Stimulated activated naive CD8-positive, alpha-beta T cell treated with anti-CD3 and anti-CD28 coated beads, Interleukin-15, amount 100 ng/mL, for 72 hours (primary cell): Measurements from ENCODE around the gene LDLRAD4.

Source experiments
- ATAC-seq: fragments of 150-1000 bp; cut with Tn5 transposase; 2 replicates; pipeline ENCODE4 v1.10.0; 2021; ENCODE audit warnings: mild to moderate bottlenecking, moderate library complexity
- DNase-seq, 2 donors: peaks; one replicate each; pipeline ENCODE4 v3.0.0; 2021 to 2022
- H3K27ac Mint-ChIP-seq, 2 donors: one replicate each; pipeline ENCODE4 v1.8.0; 2022; ENCODE audit warnings: mild to moderate bottlenecking in 2 of 2, mixed read lengths in 2 of 2, moderate library complexity in 2 of 2
- H3K27me3 Mint-ChIP-seq: one replicate; pipeline ENCODE4 v1.8.0; 2022; ENCODE audit warnings: mixed read lengths
- H3K4me1 Mint-ChIP-seq: one replicate; pipeline ENCODE4 v1.8.0; 2022; ENCODE audit warnings: mild to moderate bottlenecking, mixed read lengths
- H3K4me3 Mint-ChIP-seq, 2 donors: one replicate each; pipeline ENCODE4 v1.8.0; 2022; ENCODE audit warnings: mild to moderate bottlenecking in 2 of 2, mixed read lengths in 2 of 2, moderate library complexity in 1 of 2
- H3K9me3 Mint-ChIP-seq, 2 donors: one replicate each; pipeline ENCODE4 v1.8.0; 2022; ENCODE audit warnings: mixed read lengths in 2 of 2

The LDLRAD4 gene

GRCh38 chr18:13353084-13353823, 134.7 kb downstream of the LDLRAD4 start:
- H3K27me3 Mint-ChIP-seq: no peaks in the 10 kb centered on the region
- peak overlapping the region in 1 of 2 donors; percentile 62 for H3K4me3 Mint-ChIP-seq
- DNase-seq (no peak), ATAC-seq (peak; percentile 45)
- peaks cover 11 to 23% of the 10 kb centered on the region in 2 donors for H3K9me3 Mint-ChIP-seq
- H3K4me1 Mint-ChIP-seq: peaks cover 30% of the 10 kb centered on the region
- H3K27ac Mint-ChIP-seq: peak overlapping the region; percentile 87 to 89

- no peaks in the 10 kb centered on the region for H3K27me3 Mint-ChIP-seq
- peak; percentile 64 for ATAC-seq
- peaks cover 35% of the 10 kb centered on the region for H3K4me1 Mint-ChIP-seq
- peaks cover 6 to 17% of the 10 kb centered on the region in 2 donors for H3K9me3 Mint-ChIP-seq
- H3K27ac Mint-ChIP-seq: peak overlapping the region in 1 of 2 donors; percentile 17
- no peak for DNase-seq
- no peak overlapping the region for H3K4me3 Mint-ChIP-seq
Observed at GRCh38 chr18:13354402-13354801, 135.8 kb downstream of the LDLRAD4 start.

GRCh38 chr18:13356032-13356431, 137.5 kb downstream of the LDLRAD4 start:
- H3K4me3 Mint-ChIP-seq: no peak overlapping the region
- H3K4me1 Mint-ChIP-seq: peaks cover 38% of the 10 kb centered on the region
- peaks cover 0 to 6% of the 10 kb centered on the region in 2 donors for H3K9me3 Mint-ChIP-seq
- H3K27ac Mint-ChIP-seq: no peak overlapping the region
- ATAC-seq (no peak), DNase-seq (no peak)
- no peaks in the 10 kb centered on the region for H3K27me3 Mint-ChIP-seq

- H3K4me3 Mint-ChIP-seq: no peak overlapping the region
- no peaks in the 10 kb centered on the region for H3K9me3 Mint-ChIP-seq
- ATAC-seq (no peak), DNase-seq (no peak)
- H3K4me1 Mint-ChIP-seq: peaks cover 47% of the 10 kb centered on the region
- no peaks in the 10 kb centered on the region for H3K27me3 Mint-ChIP-seq
- H3K27ac Mint-ChIP-seq: no peak overlapping the region
Observed at GRCh38 chr18:13357289-13357688, 138.7 kb downstream of the LDLRAD4 start.

- H3K9me3 Mint-ChIP-seq: no peaks in the 10 kb centered on the region
- H3K4me1 Mint-ChIP-seq: peaks cover 28% of the 10 kb centered on the region
- ATAC-seq: no peak
- DNase-seq: no peak
- H3K27me3 Mint-ChIP-seq: no peaks in the 10 kb centered on the region
- H3K4me3 Mint-ChIP-seq: no peak overlapping the region
- no peak overlapping the region for H3K27ac Mint-ChIP-seq
Observed at GRCh38 chr18:13359210-13359609, 140.7 kb downstream of the LDLRAD4 start.

GRCh38 chr18:13361431-13361830, 142.9 kb downstream of the LDLRAD4 start:
- no peak for DNase-seq
- H3K27me3 Mint-ChIP-seq: no peaks in the 10 kb centered on the region
- H3K27ac Mint-ChIP-seq: no peak overlapping the region
- H3K4me1 Mint-ChIP-seq: peaks cover 17% of the 10 kb centered on the region
- ATAC-seq: no peak
- H3K9me3 Mint-ChIP-seq: no peaks in the 10 kb centered on the region
- no peak overlapping the region for H3K4me3 Mint-ChIP-seq

- H3K4me3 Mint-ChIP-seq: no peak overlapping the region
- no peak for DNase-seq
- no peaks in the 10 kb centered on the region for H3K27me3 Mint-ChIP-seq
- ATAC-seq: no peak
- H3K4me1 Mint-ChIP-seq: peaks cover 23% of the 10 kb centered on the region
- no peaks in the 10 kb centered on the region for H3K9me3 Mint-ChIP-seq
- H3K27ac Mint-ChIP-seq: no peak overlapping the region
Observed at GRCh38 chr18:13362051-13362450, 143.5 kb downstream of the LDLRAD4 start.

GRCh38 chr18:13362607-13363006, 144.0 kb downstream of the LDLRAD4 start:
- no peaks in the 10 kb centered on the region for H3K9me3 Mint-ChIP-seq
- H3K27me3 Mint-ChIP-seq: no peaks in the 10 kb centered on the region
- peaks cover 27% of the 10 kb centered on the region for H3K4me1 Mint-ChIP-seq
- peak overlapping the region in 1 of 2 donors; percentile 81 for H3K27ac Mint-ChIP-seq
- H3K4me3 Mint-ChIP-seq: no peak overlapping the region
- ATAC-seq: no peak
- DNase-seq: no peak

- no peak overlapping the region for H3K27ac Mint-ChIP-seq
- no peak overlapping the region for H3K4me3 Mint-ChIP-seq
- H3K4me1 Mint-ChIP-seq: peaks cover 33% of the 10 kb centered on the region
- DNase-seq (no peak), ATAC-seq (no peak)
- no peaks in the 10 kb centered on the region for H3K27me3 Mint-ChIP-seq
- no peaks in the 10 kb centered on the region for H3K9me3 Mint-ChIP-seq
Observed at GRCh38 chr18:13363359-13363758, 144.8 kb downstream of the LDLRAD4 start.

- DNase-seq (no peak), ATAC-seq (no peak)
- Mint-ChIP-seq H3K4me3 (no peak overlapping the region), H3K9me3 (no peaks in the 10 kb centered on the region), H3K27ac (peak overlapping the region in 1 of 2 donors; percentile 0), H3K27me3 (no peaks in the 10 kb centered on the region), H3K4me1 (peaks cover 40% of the 10 kb centered on the region)
Observed at GRCh38 chr18:13364721-13365205, 146.2 kb downstream of the LDLRAD4 start.

GRCh38 chr18:13366131-13366530, 147.6 kb downstream of the LDLRAD4 start:
- Mint-ChIP-seq H3K9me3 (no peaks in the 10 kb centered on the region), H3K4me1 (peaks cover 46% of the 10 kb centered on the region), H3K27me3 (no peaks in the 10 kb centered on the region), H3K4me3 (no peak overlapping the region), H3K27ac (no peak overlapping the region)
- no peak for DNase-seq
- no peak for ATAC-seq

- ATAC-seq: no peak
- peaks cover 46% of the 10 kb centered on the region for H3K4me1 Mint-ChIP-seq
- no peak overlapping the region for H3K27ac Mint-ChIP-seq
Observed at GRCh38 chr18:13366541-13366940, 148.0 kb downstream of the LDLRAD4 start.

GRCh38 chr18:13366962-13367892, 148.7 kb downstream of the LDLRAD4 start:
- no peaks in the 10 kb centered on the region for H3K27me3 Mint-ChIP-seq
- H3K4me3 Mint-ChIP-seq: no peak overlapping the region
- ATAC-seq (peak; percentile 43), DNase-seq (no peak)
- peaks cover 48% of the 10 kb centered on the region for H3K4me1 Mint-ChIP-seq
- H3K27ac Mint-ChIP-seq: peak overlapping the region in 1 of 2 donors; percentile 43
- H3K9me3 Mint-ChIP-seq: no peaks in the 10 kb centered on the region

More at GRCh38 chr18:13366541-13366940, 148.0 kb downstream of the LDLRAD4 start:
- Mint-ChIP-seq H3K27me3 (no peaks in the 10 kb centered on the region), H3K9me3 (no peaks in the 10 kb centered on the region), H3K4me3 (no peak overlapping the region)
- no peak for DNase-seq

- Mint-ChIP-seq H3K4me1 (peaks cover 55% of the 10 kb centered on the region), H3K27me3 (no peaks in the 10 kb centered on the region), H3K4me3 (no peak overlapping the region), H3K27ac (peak overlapping the region in 1 of 2 donors; percentile 79), H3K9me3 (no peaks in the 10 kb centered on the region)
- DNase-seq (no peak), ATAC-seq (peak; percentile 7)
Observed at GRCh38 chr18:13368080-13368813, 149.7 kb downstream of the LDLRAD4 start.

GRCh38 chr18:13369353-13369752, 150.8 kb downstream of the LDLRAD4 start:
- Mint-ChIP-seq H3K9me3 (no peaks in the 10 kb centered on the region), H3K4me3 (no peak overlapping the region), H3K4me1 (peaks cover 59% of the 10 kb centered on the region), H3K27ac (no peak overlapping the region), H3K27me3 (no peaks in the 10 kb centered on the region)
- DNase-seq (no peak), ATAC-seq (no peak)
